HCT116 (cell line): ENCODE measurements around the gene LIMD2. TPM values are rescaled to one million over a fixed set of nuclear protein-coding genes. Genes with fewer than 3 reads are reported as not detected.

ENCODE experiments used
- ATAC-seq: fragments of 200-7000 bp; cut with Tn5 transposase; 2 replicates; pipeline ENCODE4 v1.9.1; 2020; ENCODE audit warnings: mild to moderate bottlenecking, moderate library complexity
- BruUV-seq: library from RNA; stranded (reverse); fragments of 400-500 nt; replicated peaks from 2 replicates; lab custom pipeline; 2021; lab: Mats Ljungman, UMichigan
- CTCF ChIA-PET: fragments of 300-600 bp; sonication (Branson Sonifier 250); formaldehyde crosslinking; loops from one replicate; lab custom pipeline; 2021; ENCODE audit warnings: antibody characterized with exemption; lab: Charles Lee
- POLR2A ChIA-PET: fragments of 300-600, 350-600 bp; sonication (Branson Sonifier 250); formaldehyde crosslinking; loops from one replicate; lab custom pipeline; 2021; ENCODE audit warnings: antibody characterized with exemption; lab: Charles Lee
- RAD21 ChIA-PET, 2 experiments: fragments of 300-600 bp; sonication (Branson Sonifier 250); formaldehyde crosslinking; loops; one replicate each; lab custom pipeline; 2023; ENCODE audit warnings: low total read pairs in 2 of 2; ENCODE audit not compliant: uncharacterized antibody in 2 of 2, unreplicated experiment in 2 of 2, low non-redundant PET in 1 of 2; lab: Charles Lee
- DNase-seq: peaks from one replicate; pipeline ENCODE4 v3.0.0-alpha.2; 2010; ENCODE audit warnings: low read depth, low spot score
- H2AFZ ChIP-seq: fragments of 200-600 bp; shearing (Covaris generic), sonication (generic); 2 replicates; pipeline ENCODE4 v1.6.1; 2017; ENCODE audit warnings: low read depth, mixed run types, mixed read lengths, antibody characterized with exemption, low read length; ENCODE audit not compliant: poor library complexity, severe bottlenecking
- H3K27ac ChIP-seq: 2 replicates; pipeline ENCODE4 v1.5.1; 2012; ENCODE audit warnings: low read depth, low read length
- H3K27me3 ChIP-seq: fragments of 200-600 bp; sonication (generic); 2 replicates; pipeline ENCODE4 v1.6.1; 2016; ENCODE audit warnings: mixed run types, low read length, mixed read lengths; ENCODE audit not compliant: insufficient read depth
- H3K36me3 ChIP-seq, 2 experiments: fragments of 200-500 bp in 1 of 2; fragments of 200-600 bp in 1 of 2; sonication (Bioruptor generic) in 1 of 2; sonication (generic) in 1 of 2; 2 replicates each; pipeline versions ENCODE4 v1.5.1 to v1.6.1; 2014 to 2016; ENCODE audit warnings: low read length in 2 of 2, inconsistent platforms in 1 of 2, mixed read lengths in 1 of 2, mixed run types in 1 of 2; ENCODE audit not compliant: insufficient read depth in 2 of 2, control insufficient read depth in 1 of 2
- H3K4me1 ChIP-seq, 2 experiments: fragments of 200-600 bp in 1 of 2; sonication (generic) in 1 of 2; 2 replicates each; pipeline versions ENCODE4 v1.5.1 to v1.6.1; 2012 to 2017; ENCODE audit warnings: low read length in 2 of 2, inconsistent platforms in 1 of 2, mild to moderate bottlenecking in 1 of 2, mixed read lengths in 1 of 2, mixed run types in 1 of 2, moderate library complexity in 1 of 2; ENCODE audit not compliant: insufficient read depth in 2 of 2, control insufficient read depth in 1 of 2
- H3K4me2 ChIP-seq: fragments of 200-600 bp; sonication (generic); 2 replicates; pipeline ENCODE4 v1.6.1; 2017; ENCODE audit warnings: mixed run types, low read length, mixed read lengths
- H3K4me3 ChIP-seq, 2 experiments: fragments of 200-600 bp in 1 of 2; sonication (generic) in 1 of 2; replicated peaks in 1 of 2; 2 replicates each; pipeline ENCODE4 v1.5.1; 2011 to 2016; ENCODE audit warnings: low read length in 2 of 2, control low read depth in 1 of 2, low read depth in 1 of 2, mild to moderate bottlenecking in 1 of 2, mixed read lengths in 1 of 2, mixed run types in 1 of 2
- H3K79me2 ChIP-seq: fragments of 200-600 bp; sonication (generic); 2 replicates; pipeline ENCODE4 v1.6.1; 2017; ENCODE audit warnings: mild to moderate bottlenecking, mixed run types, low read length, moderate library complexity, mixed read lengths; ENCODE audit not compliant: insufficient read depth
- H3K9ac ChIP-seq: fragments of 200-600 bp; sonication (generic); 2 replicates; pipeline ENCODE4 v1.6.1; 2016; ENCODE audit warnings: low read length, mixed read lengths
- H3K9me2 ChIP-seq: fragments of 200-600 bp; sonication (generic), shearing (Covaris generic); 2 replicates; pipeline ENCODE4 v1.6.1; 2017; ENCODE audit warnings: mixed run types, mild to moderate bottlenecking, moderate library complexity; ENCODE audit not compliant: insufficient read depth
- H3K9me3 ChIP-seq, 2 experiments: fragments of 200-500 bp in 1 of 2; fragments of 200-600 bp in 1 of 2; sonication (Bioruptor generic) in 1 of 2; sonication (generic) in 1 of 2; 2 replicates each; pipeline ENCODE4 v1.6.1; 2014 to 2017; ENCODE audit warnings: low read length in 2 of 2, mixed read lengths in 2 of 2, inconsistent platforms in 1 of 2, low read depth in 1 of 2, mild to moderate bottlenecking in 1 of 2, mixed run types in 1 of 2, moderate library complexity in 1 of 2; ENCODE audit not compliant: control insufficient read depth in 1 of 2, insufficient read depth in 1 of 2
- H4K20me1 ChIP-seq: fragments of 200-600 bp; sonication (generic), shearing (Covaris generic); 2 replicates; pipeline ENCODE4 v1.6.1; 2017; ENCODE audit warnings: mixed run types, mild to moderate bottlenecking, moderate library complexity; ENCODE audit not compliant: insufficient read depth
- ATF3 ChIP-seq: IDR thresholded peaks from 2 replicates; pipeline ENCODE4 v1.6.1; 2012
- CTCF ChIP-seq, 3 experiments: fragments of 200-600 bp in 1 of 3; sonication (generic) in 1 of 3; IDR thresholded peaks in 2 of 3; conservative IDR thresholded peaks in 1 of 3; 2 replicates each; pipeline ENCODE4 v1.5.1; 2012 to 2017; ENCODE audit warnings: low read depth in 2 of 3, low read length in 2 of 3, antibody characterized with exemption in 1 of 3, borderline replicate concordance in 1 of 3, control low read depth in 1 of 3, mild to moderate bottlenecking in 1 of 3, mixed read lengths in 1 of 3, mixed run types in 1 of 3, moderate library complexity in 1 of 3; ENCODE audit not compliant: insufficient read depth in 1 of 3
- EGR1 ChIP-seq: IDR thresholded peaks from 2 replicates; pipeline ENCODE4 v1.6.1; 2012; ENCODE audit warnings: low read depth
- ELF1 ChIP-seq: IDR thresholded peaks from 2 replicates; pipeline ENCODE4 v1.6.1; 2012; ENCODE audit warnings: low read depth, borderline replicate concordance
- EZH2phosphoT487 ChIP-seq: fragments of 200-600 bp; IDR thresholded peaks from 2 replicates; pipeline ENCODE4 v1.6.1; 2018; ENCODE audit warnings: antibody characterized with exemption, borderline replicate concordance
- FOSL1 ChIP-seq: IDR thresholded peaks from 2 replicates; pipeline ENCODE4 v1.6.1; 2012; ENCODE audit warnings: low read depth
- JUND ChIP-seq: IDR thresholded peaks from 2 replicates; pipeline ENCODE4 v1.6.1; 2012
- POLR2A ChIP-seq: IDR thresholded peaks from 2 replicates; pipeline ENCODE4 v1.7.0; 2011; ENCODE audit warnings: borderline replicate concordance; ENCODE audit not compliant: insufficient read depth, insufficient read length; ENCODE audit errors: extremely low read depth
- POLR2AphosphoS5 ChIP-seq: IDR thresholded peaks from 2 replicates; pipeline ENCODE4 v1.6.1; 2011; ENCODE audit warnings: mild to moderate bottlenecking, low read depth, low read length, moderate library complexity
- REST ChIP-seq: IDR thresholded peaks from 2 replicates; pipeline ENCODE4 v1.6.1; 2012; ENCODE audit warnings: low read depth
- SP1 ChIP-seq: IDR thresholded peaks from 2 replicates; pipeline ENCODE4 v1.6.1; 2012; ENCODE audit warnings: low read depth
- ZFX ChIP-seq: fragments of 450-650 bp; IDR thresholded peaks from 2 replicates; pipeline ENCODE4 v1.6.1; 2017
- ZNF274 ChIP-seq: fragments of 200-500 bp; sonication (Bioruptor generic); IDR thresholded peaks from 2 replicates; pipeline ENCODE4 v1.6.1; 2014; ENCODE audit warnings: mild to moderate bottlenecking, low read depth, low read length, inconsistent platforms
- intact Hi-C: fragments of 100-400 bp; cut with micrococcal nuclease; formaldehyde crosslinking; loops from 2 replicates; pipeline ENCODE4 v1.10.0; 2022
- total RNA-seq: library from RNA; stranded (reverse); gene quantifications from one replicate; pipeline ENCODE4 v1.2.1, GENCODE V29; 2021; ENCODE audit not compliant: unreplicated experiment

The LIMD2 gene
- total RNA-seq, 1 experiment from 2014 or later = 8.4 TPM

- Histone ChIP-seq H3K27ac (no peak overlapping the region), H3K9me3 (no peaks in the 10 kb centered on the region), H3K4me1 (peaks cover 8 to 13% of the 10 kb centered on the region in 2 experiments; a peak in 3 of 4 replicates), H3K79me2 (no peaks in the 10 kb centered on the region), H3K36me3 (no peaks in the 10 kb centered on the region), H3K4me3 (no peak overlapping the region), H4K20me1 (no peaks in the 10 kb centered on the region), H3K9me2 (no peaks in the 10 kb centered on the region), H2AFZ (no peak overlapping the region), H3K4me2 (no peak overlapping the region), H3K27me3 (no peaks in the 10 kb centered on the region), H3K9ac (no peak overlapping the region)
- intact Hi-C loops = no loop called here
- TF ChIP-seq EGR1 (no peak), POLR2AphosphoS5 (no peak), CTCF (IDR thresholded peaks at IDR 0.05 in 2 of 3, conservative IDR thresholded peaks at IDR 0.05 in 1 of 3; ENCODE audit: borderline replicate concordance in 1 of 3, insufficient read depth in 1 of 3, low read depth in 2 of 3, low read length in 2 of 3) (no peak), ZFX (no peak), FOSL1 (no peak), SP1 (no peak), POLR2A (no peak), JUND (no peak), EZH2phosphoT487 (no peak), ATF3 (no peak), ELF1 (no peak), ZNF274 (no peak), REST (no peak)
- BruUV-seq = no TSS peak
- POLR2A ChIA-PET = no interaction called here
- DNase-seq = no peak
- RAD21 ChIA-PET = no interaction called here
- no peak for ATAC-seq
- CTCF ChIA-PET = no interaction called here
Measured at GRCh38 chr17:63646488-63646806, 53.5 kb downstream of the LIMD2 start.

Other genes starting within 250 kb of the LIMD2 start
- gene ACE, start 223.1 kb downstream of the LIMD2 start, total RNA-seq = 7.7 TPM
- not detected for gene KCNH6, start 176.8 kb downstream of the LIMD2 start, total RNA-seq
- gene DCAF7, start 149.6 kb downstream of the LIMD2 start, total RNA-seq = 144 TPM
- gene TACO1, start 99.2 kb downstream of the LIMD2 start, total RNA-seq = 39.6 TPM
- 18.5 TPM for gene MAP3K3, start 77.7 kb downstream of the LIMD2 start, total RNA-seq
- gene STRADA, start 41.7 kb upstream of the LIMD2 start, total RNA-seq = 38.0 TPM
- gene CCDC47, start 73.5 kb upstream of the LIMD2 start, total RNA-seq = 117 TPM
- 174 TPM for gene DDX42, start 74.0 kb upstream of the LIMD2 start, total RNA-seq
- 193 TPM for gene PSMC5, start 127.3 kb upstream of the LIMD2 start, total RNA-seq
- 70.9 TPM for gene FTSJ3, start 127.5 kb upstream of the LIMD2 start, total RNA-seq
- gene SMARCD2, start 142.6 kb upstream of the LIMD2 start, total RNA-seq = 168 TPM
- gene CSH2, start 173.6 kb upstream of the LIMD2 start, total RNA-seq = not detected
- gene GH2, start 181.8 kb upstream of the LIMD2 start, total RNA-seq = not detected
- gene CSH1, start 196.4 kb upstream of the LIMD2 start, total RNA-seq = not detected
- gene CSHL1, start 211.1 kb upstream of the LIMD2 start, total RNA-seq = not detected
- not detected for gene GH1, start 218.7 kb upstream of the LIMD2 start, total RNA-seq
- 0.59 TPM for gene CD79B, start 232.2 kb upstream of the LIMD2 start, total RNA-seq